OCI-LY3 (cell line): ENCODE measurements around the gene EPHA8.

ENCODE experiments used
- CTCF ChIP-seq: fragments of 200-600, 300-600 bp; sonication (generic); IDR thresholded peaks from 2 replicates; pipeline ENCODE4 v1.5.1; 2014; ENCODE audit warnings: antibody characterized with exemption, low read length, low read depth
- EZH2phosphoT487 ChIP-seq: fragments of 200-600 bp; shearing (Covaris generic); IDR thresholded peaks from 2 replicates; pipeline ENCODE4 v1.6.1; 2018; ENCODE audit warnings: antibody characterized with exemption, mixed run types, low read depth

GRCh38 chr1:22552021-22552420 lies 11.3 kb upstream of the EPHA8 start:
- TF ChIP-seq CTCF (no peak), EZH2phosphoT487 (no peak)
